ENCODE results near the gene LPP.

DNA sequence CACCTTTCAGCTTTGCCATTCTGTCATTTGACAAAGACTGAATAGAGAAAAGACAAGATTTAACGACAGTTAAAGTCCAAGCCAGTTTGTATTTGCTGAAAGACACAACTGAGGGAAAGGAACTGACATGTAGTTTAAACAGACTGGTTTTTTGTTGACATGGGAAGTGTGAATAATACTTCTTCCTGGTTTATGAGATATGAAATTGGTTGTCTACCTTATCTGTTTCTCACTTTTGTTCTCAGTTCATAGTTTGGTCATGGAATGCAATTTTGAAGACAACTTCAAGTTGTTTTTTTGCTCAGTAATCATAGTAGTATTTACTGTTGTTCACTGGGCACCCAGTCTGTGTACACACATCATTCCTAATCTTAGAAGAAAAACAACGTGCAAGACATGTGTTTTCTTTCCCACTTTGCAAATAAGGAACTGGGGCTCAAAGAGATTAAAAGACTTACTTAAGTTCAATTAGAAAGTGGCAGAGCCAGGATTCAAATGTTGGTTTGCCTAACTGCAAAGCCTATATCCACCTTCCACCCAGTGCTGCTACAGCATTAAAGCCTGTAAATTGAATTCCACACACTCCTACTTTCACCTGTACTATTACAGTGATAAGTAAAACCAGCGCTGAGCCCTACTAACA, 103.5 kb downstream of the LPP start:
- TF ChIP-seq, protein P1, sequence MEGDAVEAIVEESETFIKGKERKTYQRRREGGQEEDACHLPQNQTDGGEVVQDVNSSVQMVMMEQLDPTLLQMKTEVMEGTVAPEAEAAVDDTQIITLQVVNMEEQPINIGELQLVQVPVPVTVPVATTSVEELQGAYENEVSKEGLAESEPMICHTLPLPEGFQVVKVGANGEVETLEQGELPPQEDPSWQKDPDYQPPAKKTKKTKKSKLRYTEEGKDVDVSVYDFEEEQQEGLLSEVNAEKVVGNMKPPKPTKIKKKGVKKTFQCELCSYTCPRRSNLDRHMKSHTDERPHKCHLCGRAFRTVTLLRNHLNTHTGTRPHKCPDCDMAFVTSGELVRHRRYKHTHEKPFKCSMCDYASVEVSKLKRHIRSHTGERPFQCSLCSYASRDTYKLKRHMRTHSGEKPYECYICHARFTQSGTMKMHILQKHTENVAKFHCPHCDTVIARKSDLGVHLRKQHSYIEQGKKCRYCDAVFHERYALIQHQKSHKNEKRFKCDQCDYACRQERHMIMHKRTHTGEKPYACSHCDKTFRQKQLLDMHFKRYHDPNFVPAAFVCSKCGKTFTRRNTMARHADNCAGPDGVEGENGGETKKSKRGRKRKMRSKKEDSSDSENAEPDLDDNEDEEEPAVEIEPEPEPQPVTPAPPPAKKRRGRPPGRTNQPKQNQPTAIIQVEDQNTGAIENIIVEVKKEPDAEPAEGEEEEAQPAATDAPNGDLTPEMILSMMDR (IDR thresholded peaks at IDR 0.05; ENCODE audit: insufficient read depth, low read depth, low read length): no peak
- no peak for TF ChIP-seq EZH2 (IDR thresholded peaks at IDR 0.05; ENCODE audit: insufficient read depth, low read length)
